Peyer's patch (tissue), 4 donors: ENCODE results near the gene CHST11.

Experiments used
- CTCF ChIP-seq, 6 experiments: fragments of 450-650 bp in 4 of 6; fragments of 200-600 bp in 2 of 6; sonication (generic) in 1 of 6; IDR thresholded peaks; one replicate each; pipeline ENCODE4 v1.5.1; 2017 to 2019; ENCODE audit warnings: antibody characterized with exemption in 6 of 6, mild to moderate bottlenecking in 3 of 6, moderate library complexity in 1 of 6
- POLR2A ChIP-seq, 2 donors: fragments of 450-650 bp; IDR thresholded peaks; one replicate each; pipeline ENCODE4 v1.5.1; 2017; ENCODE audit warnings: antibody characterized with exemption in 2 of 2, mild to moderate bottlenecking in 2 of 2, moderate library complexity in 2 of 2

- TF ChIP-seq CTCF (IDR thresholded peaks at IDR 0.05): no peak
- no peak for TF ChIP-seq POLR2A (IDR thresholded peaks at IDR 0.05)
These were observed 4.7 kb upstream of the CHST11 start for GRCh38 chr12:104452087-104452486.
